ENCODE measurements around the gene OPHN1. TPM values are rescaled to one million over a fixed set of nuclear protein-coding genes. Genes with fewer than 3 reads are reported as not detected.

Gene OPHN1
- total RNA-seq, 1 experiment from 2014 or later: 4.4 TPM

DNA sequence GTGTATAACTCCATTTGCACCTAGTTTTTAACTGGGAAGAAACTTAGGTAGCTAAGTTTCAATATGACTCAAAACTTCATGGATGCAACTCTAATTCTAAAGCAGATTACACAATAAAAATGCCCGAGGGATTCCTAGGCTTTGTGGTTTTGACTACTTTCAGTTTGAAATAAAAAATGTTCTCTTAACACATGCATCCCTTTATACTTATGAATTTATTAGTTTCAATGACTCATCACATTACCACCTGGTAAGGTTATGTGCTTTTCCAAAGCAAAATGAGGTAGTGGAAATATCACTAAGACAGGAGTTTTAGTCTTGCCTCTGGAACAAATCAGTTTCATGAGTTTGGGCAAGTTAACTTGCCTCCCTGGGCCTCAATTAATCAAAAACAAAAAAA lies 125.5 kb downstream of the OPHN1 start (continued):
- TF ChIP-seq ZNF281 (CRISPR knock-in tag; IDR thresholded peaks at IDR 0.05) (no peak), E2F4 (CRISPR knock-in tag; IDR thresholded peaks at IDR 0.05; ENCODE audit: borderline replicate concordance, low read depth) (no peak), HMGXB4 (CRISPR knock-in tag; IDR thresholded peaks at IDR 0.05) (no peak), ZNF396 (CRISPR knock-in tag; IDR thresholded peaks at IDR 0.05; ENCODE audit: borderline replicate concordance) (no peak), ATF3 (CRISPR knock-in tag; conservative IDR thresholded peaks at IDR 0.05) (no peak), TEAD1 (CRISPR knock-in tag; IDR thresholded peaks at IDR 0.05) (no peak)
- TF ChIP-seq, protein P1, sequence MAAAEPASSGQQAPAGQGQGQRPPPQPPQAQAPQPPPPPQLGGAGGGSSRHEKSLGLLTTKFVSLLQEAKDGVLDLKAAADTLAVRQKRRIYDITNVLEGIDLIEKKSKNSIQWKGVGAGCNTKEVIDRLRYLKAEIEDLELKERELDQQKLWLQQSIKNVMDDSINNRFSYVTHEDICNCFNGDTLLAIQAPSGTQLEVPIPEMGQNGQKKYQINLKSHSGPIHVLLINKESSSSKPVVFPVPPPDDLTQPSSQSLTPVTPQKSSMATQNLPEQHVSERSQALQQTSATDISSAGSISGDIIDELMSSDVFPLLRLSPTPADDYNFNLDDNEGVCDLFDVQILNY (CRISPR knock-in tag; IDR thresholded peaks at IDR 0.05): no peak
- TF ChIP-seq, protein P2, sequence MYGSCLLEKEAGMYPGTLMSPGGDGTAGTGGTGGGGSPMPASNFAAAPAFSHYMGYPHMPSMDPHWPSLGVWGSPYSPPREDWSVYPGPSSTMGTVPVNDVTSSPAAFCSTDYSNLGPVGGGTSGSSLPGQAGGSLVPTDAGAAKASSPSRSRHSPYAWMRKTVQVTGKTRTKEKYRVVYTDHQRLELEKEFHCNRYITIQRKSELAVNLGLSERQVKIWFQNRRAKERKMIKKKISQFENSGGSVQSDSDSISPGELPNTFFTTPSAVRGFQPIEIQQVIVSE (CRISPR knock-in tag; IDR thresholded peaks at IDR 0.05; ENCODE audit: borderline replicate concordance): no peak

DNA sequence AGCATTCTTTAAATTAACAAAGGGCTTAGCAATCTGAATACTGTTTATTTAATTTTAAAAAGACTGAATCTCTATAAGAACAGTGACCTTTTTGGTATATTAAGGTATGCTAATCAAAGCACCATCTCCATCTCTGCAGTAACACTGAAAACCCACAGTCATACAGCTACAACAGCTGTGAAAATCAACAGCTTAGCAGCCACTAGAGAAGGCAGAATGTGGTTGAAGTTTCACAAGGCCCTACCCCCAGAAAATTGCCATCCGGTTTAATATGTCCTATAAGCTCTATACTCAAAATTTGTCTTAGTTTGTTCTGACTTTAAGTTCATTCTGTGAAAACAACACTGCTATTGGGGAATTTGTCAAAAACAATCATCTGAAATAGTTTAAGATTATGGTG lies 128.7 kb downstream of the OPHN1 start:
- peaks cover 10% of the 10 kb centered on the region for H3K4me1 Mint-ChIP-seq
- no peaks in the 10 kb centered on the region for H3K9me3 Mint-ChIP-seq
- no peak overlapping the region for H3K27ac Mint-ChIP-seq
- H3K27me3 Mint-ChIP-seq (ENCODE audit: low read depth): no peaks in the 10 kb centered on the region
- no peaks in the 10 kb centered on the region for H3K36me3 Mint-ChIP-seq
- DNase-seq (ENCODE audit: low spot score) (no peak), ATAC-seq (no peak)
- H3K4me3 Mint-ChIP-seq: no peak overlapping the region
- CTCF ChIA-PET: no interaction called here
- POLR2A ChIA-PET: no interaction called here
- TF ChIP-seq ZNF317 (CRISPR knock-in tag; IDR thresholded peaks at IDR 0.05; ENCODE audit: borderline replicate concordance, low read depth) (no peak), ESRRA (CRISPR knock-in tag; IDR thresholded peaks at IDR 0.05; ENCODE audit: borderline replicate concordance) (no peak), SMAD3 (CRISPR knock-in tag; IDR thresholded peaks at IDR 0.05; ENCODE audit: borderline replicate concordance) (no peak), SOX15 (CRISPR knock-in tag; IDR thresholded peaks at IDR 0.05) (no peak), ZNF512 (CRISPR knock-in tag; IDR thresholded peaks at IDR 0.05; ENCODE audit: borderline replicate concordance) (no peak), RELA (CRISPR knock-in tag; IDR thresholded peaks at IDR 0.05; ENCODE audit: borderline replicate concordance) (no peak), ZNF138 (CRISPR knock-in tag; conservative IDR thresholded peaks at IDR 0.05) (no peak), CBFB (CRISPR knock-in tag; IDR thresholded peaks at IDR 0.05; ENCODE audit: low read depth) (no peak), ATF1 (CRISPR knock-in tag; IDR thresholded peaks at IDR 0.05) (no peak), MXD4 (CRISPR knock-in tag; IDR thresholded peaks at IDR 0.05; ENCODE audit: borderline replicate concordance) (no peak), STAT6 (CRISPR knock-in tag; conservative IDR thresholded peaks at IDR 0.05; ENCODE audit: low read depth) (no peak), GTF2I (CRISPR knock-in tag; conservative IDR thresholded peaks at IDR 0.05) (no peak), MYBL2 (CRISPR knock-in tag; IDR thresholded peaks at IDR 0.05) (no peak), ETV6 (CRISPR knock-in tag; IDR thresholded peaks at IDR 0.05) (no peak)
- TF ChIP-seq, protein P1 (CRISPR knock-in tag; IDR thresholded peaks at IDR 0.05): no peak
